Vagina (tissue), 2 donors: ENCODE data around the gene ATP2A2. TPM values are rescaled to one million over a fixed set of nuclear protein-coding genes. Genes with fewer than 3 reads are reported as not detected.

Experiments used
- DNase-seq, 2 donors: peaks; one replicate each; pipeline ENCODE4 v3.0.0-alpha.2; 2017; ENCODE audit errors: extremely low spot score in 2 of 2
- H3K27ac ChIP-seq: fragments of 200-600 bp; sonication (generic); one replicate; pipeline ENCODE4 v1.5.1; 2019
- H3K27me3 ChIP-seq: fragments of 200-600 bp; sonication (generic); one replicate; pipeline ENCODE4 v1.5.1; 2019
- H3K36me3 ChIP-seq, 2 donors: fragments of 200-600 bp; sonication (generic); one replicate each; pipeline ENCODE4 v1.5.1; 2017 to 2019
- H3K4me1 ChIP-seq: fragments of 200-600 bp; sonication (generic); one replicate; pipeline ENCODE4 v1.5.1; 2019
- H3K4me3 ChIP-seq, 2 donors: fragments of 200-600 bp; sonication (generic); 1 replicate in 1 of 2; 2 replicates in 1 of 2; pipeline ENCODE4 v1.5.1; 2016 to 2019
- H3K9me3 ChIP-seq: fragments of 200-600 bp; sonication (generic); one replicate; pipeline ENCODE4 v1.5.1; 2019
- POLR2A ChIP-seq, 2 donors: fragments of 450-650 bp; IDR thresholded peaks; one replicate each; pipeline ENCODE4 v1.6.1; 2017; ENCODE audit warnings: antibody characterized with exemption in 2 of 2, mild to moderate bottlenecking in 2 of 2, moderate library complexity in 2 of 2
- POLR2AphosphoS5 ChIP-seq, 2 donors: sonication (generic); formaldehyde crosslinking; IDR thresholded peaks; one replicate each; pipeline ENCODE4 v1.9.0; 2017; ENCODE audit warnings: antibody characterized with exemption in 2 of 2, mild to moderate bottlenecking in 2 of 2, low read depth in 1 of 2; ENCODE audit not compliant: insufficient read depth in 1 of 2
- intact Hi-C: fragments of 100-400 bp; cut with DNase I; formaldehyde crosslinking; loops from one replicate; pipeline ENCODE4 v1.15.1; 2023
- total RNA-seq: library from RNA; depleted of rRNA; stranded (reverse); fragments of >200 nt; gene quantifications from one replicate; pipeline ENCODE4 v1.2.3, GENCODE V29; 2016
- TF ChIP-seq, protein P1 (sequence below), 3 experiments: fragments of 450-650 bp in 2 of 3; fragments of 200-600 bp in 1 of 3; sonication (generic) in 1 of 3; IDR thresholded peaks; one replicate each; pipeline ENCODE4 v1.5.1; 2017 to 2019; ENCODE audit warnings: antibody characterized with exemption in 3 of 3, mild to moderate bottlenecking in 2 of 3, moderate library complexity in 2 of 3

Gene ATP2A2
- 127 TPM for total RNA-seq

DNA sequence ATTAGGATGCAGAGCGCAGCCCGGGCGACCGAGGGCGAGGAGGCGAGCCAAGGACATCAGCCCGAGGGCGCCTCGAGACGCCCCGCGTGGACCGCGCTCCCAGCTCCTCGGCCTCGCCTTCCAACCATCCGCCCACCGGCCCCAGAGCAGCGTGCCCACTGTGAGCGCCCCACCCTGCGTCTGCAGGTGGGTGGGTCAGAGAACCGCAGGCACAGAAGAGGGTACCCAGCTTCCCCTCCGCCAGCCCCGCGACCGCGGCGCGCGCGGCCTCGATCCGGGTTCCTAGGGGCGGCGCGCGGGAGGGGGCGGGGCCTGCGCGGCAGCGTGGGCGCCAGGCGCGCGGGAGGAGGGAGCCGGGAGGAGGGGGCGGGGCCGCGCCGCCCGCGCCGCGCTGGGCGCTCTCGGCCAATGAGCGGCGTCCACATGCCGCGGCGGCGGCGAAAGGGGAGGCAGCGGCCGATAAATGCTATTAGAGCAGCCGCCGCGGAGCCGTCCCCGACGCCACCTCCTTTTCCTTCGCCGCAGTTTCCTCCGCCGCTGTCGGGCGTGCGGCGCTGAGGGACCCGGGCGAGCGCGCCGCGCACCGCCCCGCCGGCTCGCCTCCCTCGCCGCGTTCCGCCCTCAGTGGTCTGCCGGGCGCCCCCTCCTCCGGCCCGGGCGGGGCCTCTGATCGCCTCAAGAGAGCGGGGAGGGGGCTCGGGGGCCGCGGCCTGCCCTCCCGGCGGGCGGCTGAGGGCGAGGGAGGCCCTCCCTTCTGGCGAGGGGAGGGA, at the start of gene ATP2A2:
TSS of gene ATP2A2 (plus strand) at position 469 of the 770 bp plus-strand sequence. CDS start 543 bp downstream, outside the sequence.
- no peak for DNase-seq
- TF ChIP-seq POLR2A (IDR thresholded peaks at IDR 0.05), result peak in 1 of 2 donors; percentile 78
- TF ChIP-seq POLR2AphosphoS5 (IDR thresholded peaks at IDR 0.05; ENCODE audit: insufficient read depth in 1 of 2, low read depth in 1 of 2), result peak in 1 of 2 donors; percentile 95
- TF ChIP-seq, protein P1, sequence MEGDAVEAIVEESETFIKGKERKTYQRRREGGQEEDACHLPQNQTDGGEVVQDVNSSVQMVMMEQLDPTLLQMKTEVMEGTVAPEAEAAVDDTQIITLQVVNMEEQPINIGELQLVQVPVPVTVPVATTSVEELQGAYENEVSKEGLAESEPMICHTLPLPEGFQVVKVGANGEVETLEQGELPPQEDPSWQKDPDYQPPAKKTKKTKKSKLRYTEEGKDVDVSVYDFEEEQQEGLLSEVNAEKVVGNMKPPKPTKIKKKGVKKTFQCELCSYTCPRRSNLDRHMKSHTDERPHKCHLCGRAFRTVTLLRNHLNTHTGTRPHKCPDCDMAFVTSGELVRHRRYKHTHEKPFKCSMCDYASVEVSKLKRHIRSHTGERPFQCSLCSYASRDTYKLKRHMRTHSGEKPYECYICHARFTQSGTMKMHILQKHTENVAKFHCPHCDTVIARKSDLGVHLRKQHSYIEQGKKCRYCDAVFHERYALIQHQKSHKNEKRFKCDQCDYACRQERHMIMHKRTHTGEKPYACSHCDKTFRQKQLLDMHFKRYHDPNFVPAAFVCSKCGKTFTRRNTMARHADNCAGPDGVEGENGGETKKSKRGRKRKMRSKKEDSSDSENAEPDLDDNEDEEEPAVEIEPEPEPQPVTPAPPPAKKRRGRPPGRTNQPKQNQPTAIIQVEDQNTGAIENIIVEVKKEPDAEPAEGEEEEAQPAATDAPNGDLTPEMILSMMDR (IDR thresholded peaks at IDR 0.05), result no peak
- peaks cover 44% of the 10 kb centered on the region for H3K4me1 ChIP-seq
- peak within 1 kb of the TSS; percentile 80 to 98 for H3K4me3 ChIP-seq
- H3K36me3 ChIP-seq, result no peaks in the 10 kb centered on the region
- H3K27me3 ChIP-seq, result no peaks in the 10 kb centered on the region
- peak within 1 kb of the TSS; percentile 97 for H3K27ac ChIP-seq
- intact Hi-C loops, result loop anchor here (2.0 to 5.0 kb wide), 3 partner anchors 56 to 174 kb away; partner anchors contain the start of gene IFT81
- H3K9me3 ChIP-seq, result no peaks in the 10 kb centered on the region

DNA sequence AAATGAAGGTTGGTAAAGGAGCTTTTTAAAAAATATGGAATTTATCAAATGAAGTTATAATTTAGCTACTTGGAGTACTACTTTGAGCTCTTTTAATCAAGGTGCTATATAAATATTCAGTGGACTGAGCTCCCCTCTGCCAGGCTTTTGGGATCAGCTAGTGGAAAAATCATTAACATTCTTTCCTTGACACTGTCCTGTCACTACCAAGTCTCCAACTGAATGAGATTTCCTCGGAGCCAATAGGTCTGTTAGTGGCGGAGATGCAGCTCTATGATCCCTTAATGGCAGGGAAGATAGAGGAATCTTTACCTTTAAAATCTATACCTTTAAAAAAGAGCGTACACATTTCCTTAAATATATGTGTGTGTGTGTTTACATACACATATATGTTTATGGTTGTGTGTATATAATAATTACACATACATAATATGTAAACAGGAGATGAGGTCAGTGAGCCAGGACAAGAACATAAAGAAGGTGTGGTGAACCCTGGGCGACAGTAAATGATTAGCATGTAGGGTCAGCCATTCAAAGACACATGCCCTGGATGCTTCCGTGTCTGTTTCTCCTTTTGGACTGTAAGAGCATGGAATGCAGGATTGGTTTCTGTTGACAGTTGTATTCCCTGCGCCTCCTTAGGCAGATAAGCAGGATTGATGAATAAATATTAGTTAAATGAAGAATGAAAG, 47.7 kb upstream of the ATP2A2 start:
- no peaks in the 10 kb centered on the region for H3K9me3 ChIP-seq
- H3K27ac ChIP-seq, result no peak overlapping the region
- DNase-seq, result no peak
- peaks cover 7% of the 10 kb centered on the region for H3K4me1 ChIP-seq
- TF ChIP-seq POLR2AphosphoS5 (IDR thresholded peaks at IDR 0.05; ENCODE audit: insufficient read depth in 1 of 2, low read depth in 1 of 2) (no peak), POLR2A (IDR thresholded peaks at IDR 0.05) (no peak)
- H3K4me3 ChIP-seq, result no peak overlapping the region
- no peaks in the 10 kb centered on the region for H3K27me3 ChIP-seq
- intact Hi-C loops, result no loop called here
- H3K36me3 ChIP-seq, result no peaks in the 10 kb centered on the region

- TF ChIP-seq, protein P1 (IDR thresholded peaks at IDR 0.05), result no peak
- TF ChIP-seq POLR2AphosphoS5 (IDR thresholded peaks at IDR 0.05; ENCODE audit: insufficient read depth in 1 of 2, low read depth in 1 of 2), result no peak
- no peak for TF ChIP-seq POLR2A (IDR thresholded peaks at IDR 0.05)
- Histone ChIP-seq H3K4me1 (peaks cover 7% of the 10 kb centered on the region), H3K9me3 (no peaks in the 10 kb centered on the region), H3K27me3 (no peaks in the 10 kb centered on the region), H3K4me3 (no peak overlapping the region), H3K27ac (peak overlapping the region; percentile 3), H3K36me3 (no peaks in the 10 kb centered on the region)
- no peak for DNase-seq
- intact Hi-C loops, result no loop called here
Observed at GRCh38 chr12:110234331-110234751, 46.7 kb upstream of the ATP2A2 start.

- H3K27ac ChIP-seq, result peak overlapping the region; percentile 16
- no peaks in the 10 kb centered on the region for H3K9me3 ChIP-seq
- intact Hi-C loops, result no loop called here
- peaks cover 7% of the 10 kb centered on the region for H3K4me1 ChIP-seq
- H3K27me3 ChIP-seq, result no peaks in the 10 kb centered on the region
- no peak for DNase-seq
- no peaks in the 10 kb centered on the region for H3K36me3 ChIP-seq
- no peak overlapping the region for H3K4me3 ChIP-seq
- TF ChIP-seq, protein P1 (IDR thresholded peaks at IDR 0.05), result no peak
- peak in 1 of 2 donors; percentile 63 for TF ChIP-seq POLR2AphosphoS5 (IDR thresholded peaks at IDR 0.05; ENCODE audit: insufficient read depth in 1 of 2, low read depth in 1 of 2)
Observed at GRCh38 chr12:110234755-110235154, 46.3 kb upstream of the ATP2A2 start.

DNA sequence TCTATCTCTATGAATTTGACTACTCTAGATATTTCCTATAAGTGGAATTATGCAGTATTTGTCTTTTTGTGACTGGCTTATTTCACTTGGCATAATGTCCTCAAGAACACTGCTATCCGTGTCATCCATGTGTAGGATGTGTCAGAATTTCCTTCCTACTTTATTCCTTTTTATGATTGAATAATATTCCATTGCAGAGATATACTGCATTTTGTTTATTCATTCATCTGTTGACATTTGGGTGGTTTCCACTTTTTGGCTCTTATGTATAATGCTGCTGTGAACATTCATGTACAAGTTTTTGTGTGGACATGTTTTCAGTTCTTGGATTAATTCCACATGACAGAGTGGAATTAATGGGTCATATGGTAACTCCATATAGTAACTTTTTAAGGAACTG, 45.7 kb upstream of the ATP2A2 start:
- no peaks in the 10 kb centered on the region for H3K9me3 ChIP-seq
- H3K4me3 ChIP-seq, result no peak overlapping the region
- TF ChIP-seq, protein P1 (IDR thresholded peaks at IDR 0.05), result no peak
- no peak for TF ChIP-seq POLR2A (IDR thresholded peaks at IDR 0.05)
- TF ChIP-seq POLR2AphosphoS5 (IDR thresholded peaks at IDR 0.05; ENCODE audit: insufficient read depth in 1 of 2, low read depth in 1 of 2), result no peak
- no peaks in the 10 kb centered on the region for H3K27me3 ChIP-seq
- intact Hi-C loops, result no loop called here
- peak overlapping the region; percentile 16 for H3K27ac ChIP-seq
- H3K4me1 ChIP-seq, result peaks cover 7% of the 10 kb centered on the region
- no peaks in the 10 kb centered on the region for H3K36me3 ChIP-seq
- DNase-seq, result no peak
